ENCODE measurements around the gene DDX6.
"Not testable (repeated sequence)": the region's sequence is repeated elsewhere in the genome, so short reads cannot be mapped to it uniquely, and the experiment has no call there.

DNA sequence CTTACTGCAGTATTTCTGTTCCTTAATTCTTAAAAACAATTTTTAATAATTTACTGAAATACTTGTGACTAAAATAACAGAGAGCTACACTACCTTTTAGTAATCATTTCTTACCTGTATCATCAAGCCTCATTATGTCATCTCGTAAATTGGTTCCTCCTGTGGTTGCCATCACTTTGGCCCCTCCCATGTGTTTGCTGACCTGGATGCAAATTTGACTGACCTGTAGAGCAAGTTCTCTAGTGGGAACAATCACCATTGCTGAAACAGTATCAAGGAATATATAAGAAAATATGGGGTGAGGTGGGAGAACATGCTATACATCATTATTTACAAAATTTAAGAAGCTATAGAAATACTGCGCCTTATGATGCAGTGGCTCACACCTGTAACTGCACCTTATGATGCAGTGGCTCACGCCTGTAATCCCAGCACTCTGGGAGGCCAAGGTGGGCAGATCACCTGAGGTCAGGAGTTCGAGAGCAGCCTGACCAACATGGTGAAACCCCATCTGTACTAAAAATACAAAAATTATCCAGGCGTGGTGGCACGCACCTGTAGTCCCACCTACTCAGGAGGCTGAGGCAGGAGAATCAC is 25.8 kb downstream of the DDX6 start:
- TF ChIP-seq, protein P1, sequence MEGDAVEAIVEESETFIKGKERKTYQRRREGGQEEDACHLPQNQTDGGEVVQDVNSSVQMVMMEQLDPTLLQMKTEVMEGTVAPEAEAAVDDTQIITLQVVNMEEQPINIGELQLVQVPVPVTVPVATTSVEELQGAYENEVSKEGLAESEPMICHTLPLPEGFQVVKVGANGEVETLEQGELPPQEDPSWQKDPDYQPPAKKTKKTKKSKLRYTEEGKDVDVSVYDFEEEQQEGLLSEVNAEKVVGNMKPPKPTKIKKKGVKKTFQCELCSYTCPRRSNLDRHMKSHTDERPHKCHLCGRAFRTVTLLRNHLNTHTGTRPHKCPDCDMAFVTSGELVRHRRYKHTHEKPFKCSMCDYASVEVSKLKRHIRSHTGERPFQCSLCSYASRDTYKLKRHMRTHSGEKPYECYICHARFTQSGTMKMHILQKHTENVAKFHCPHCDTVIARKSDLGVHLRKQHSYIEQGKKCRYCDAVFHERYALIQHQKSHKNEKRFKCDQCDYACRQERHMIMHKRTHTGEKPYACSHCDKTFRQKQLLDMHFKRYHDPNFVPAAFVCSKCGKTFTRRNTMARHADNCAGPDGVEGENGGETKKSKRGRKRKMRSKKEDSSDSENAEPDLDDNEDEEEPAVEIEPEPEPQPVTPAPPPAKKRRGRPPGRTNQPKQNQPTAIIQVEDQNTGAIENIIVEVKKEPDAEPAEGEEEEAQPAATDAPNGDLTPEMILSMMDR (IDR thresholded peaks at IDR 0.05; ENCODE audit: borderline replicate concordance, extremely low read depth, low read length, poor library complexity, severe bottlenecking), result not testable (repeated sequence)
- not testable (repeated sequence) for TF ChIP-seq EZH2 (IDR thresholded peaks at IDR 0.05; ENCODE audit: borderline replicate concordance, low read depth, low read length, severe bottlenecking)

All from DND-41 (cell line).